HG02973 (cell line): ENCODE measurements around the gene NOP16.

Source experiments
- ATAC-seq: cut with Tn5 transposase; IDR thresholded peaks from one replicate; pipeline ENCODE4 v1.9.1; 2021; ENCODE audit warnings: moderate library complexity; ENCODE audit not compliant: unreplicated experiment

Gene NOP16

DNA sequence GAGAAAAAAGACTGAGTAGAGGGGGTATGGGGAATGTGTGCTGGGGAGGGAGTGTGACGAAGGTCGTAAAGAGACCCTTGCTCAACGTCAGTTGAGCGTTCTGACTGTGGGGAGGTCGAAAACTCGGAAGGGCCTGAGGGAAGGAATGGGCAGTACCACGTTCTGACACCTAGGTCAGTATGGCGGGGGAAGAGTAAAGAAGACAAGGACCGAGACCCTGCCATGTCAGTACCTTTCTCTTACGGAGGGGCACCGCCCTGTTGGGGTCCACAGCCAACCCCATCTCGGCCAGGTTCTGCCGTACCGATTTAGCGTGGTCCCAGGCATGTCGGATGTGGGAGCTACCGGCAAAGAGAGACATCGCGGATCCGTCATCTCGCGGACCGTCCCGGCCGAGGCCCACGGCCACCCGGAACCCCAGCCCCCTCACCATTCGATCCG lies 375 bp downstream of the NOP16 start:
- no peak for ATAC-seq

GRCh38 chr5:176387384-176387925 lies 943 bp downstream of the NOP16 start:
- no peak for ATAC-seq

GRCh38 chr5:176386491-176386890 lies 1.9 kb downstream of the NOP16 start:
- ATAC-seq = no peak

GRCh38 chr5:176384991-176385390 lies 3.4 kb downstream of the NOP16 start:
- ATAC-seq = no peak

DNA sequence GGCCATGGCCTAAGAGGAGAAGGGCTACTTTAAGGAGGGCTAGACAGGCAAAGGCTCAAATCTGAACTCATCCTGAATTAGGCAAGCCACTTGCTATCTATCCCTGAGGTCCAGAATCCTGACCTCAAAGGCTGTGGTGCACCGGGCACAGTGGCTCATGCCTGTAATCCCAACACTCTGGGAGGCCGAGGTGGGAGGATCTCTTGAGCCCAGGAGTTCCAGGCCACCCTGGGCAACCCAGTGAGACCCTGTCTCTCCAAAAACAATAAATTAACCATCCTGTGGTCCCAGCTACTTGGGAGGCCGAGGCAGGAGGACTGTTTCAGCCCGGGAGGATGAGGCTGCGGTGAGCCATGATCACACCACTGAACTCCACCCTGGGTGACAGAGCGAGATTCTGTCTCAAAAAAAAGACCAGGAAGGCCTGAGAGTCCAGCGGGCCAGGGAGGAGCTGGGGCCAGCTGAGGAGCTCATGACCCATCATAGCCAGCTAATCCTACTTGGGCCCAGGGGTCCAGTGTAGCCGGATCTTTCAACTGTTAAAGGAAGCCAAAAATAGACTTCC lies 4.0 kb downstream of the NOP16 start:
- ATAC-seq = no peak

GRCh38 chr5:176383961-176384360 lies 4.4 kb downstream of the NOP16 start:
- ATAC-seq = no peak

DNA sequence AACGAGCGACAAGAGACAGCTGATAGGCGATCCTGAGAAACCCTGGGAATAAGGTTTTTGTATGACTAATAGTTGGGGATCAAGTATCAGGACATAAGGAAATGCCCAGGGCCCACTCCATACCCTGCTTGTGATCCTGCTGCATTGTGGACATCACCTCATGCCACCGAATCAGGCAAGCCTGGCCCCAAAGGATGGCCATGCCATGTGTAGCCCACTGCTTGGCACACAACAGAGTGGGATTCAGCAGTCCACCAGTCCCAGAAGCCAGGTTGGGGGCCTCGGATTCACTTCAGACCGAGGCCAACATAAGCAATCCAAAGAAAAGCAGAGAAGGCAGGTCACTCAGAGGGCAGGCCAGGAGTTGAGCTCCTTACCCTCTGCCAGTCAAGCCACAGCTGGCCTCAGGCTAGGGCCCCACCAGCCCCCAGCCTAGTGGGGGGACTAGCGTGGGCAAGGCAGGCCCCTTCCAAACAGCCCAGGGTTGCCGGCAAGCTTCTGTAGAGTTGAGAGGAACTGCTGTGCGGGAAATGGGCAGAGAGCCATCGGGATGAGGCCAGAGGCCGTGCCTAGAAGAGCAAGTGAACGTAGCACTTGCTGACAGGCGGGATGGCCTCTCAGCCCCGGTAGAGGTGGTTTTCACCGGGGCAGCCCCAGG lies 5.0 kb downstream of the NOP16 start:
- ATAC-seq = no peak

- ATAC-seq = no peak
These were observed 5.7 kb downstream of the NOP16 start for GRCh38 chr5:176382721-176383120.

DNA sequence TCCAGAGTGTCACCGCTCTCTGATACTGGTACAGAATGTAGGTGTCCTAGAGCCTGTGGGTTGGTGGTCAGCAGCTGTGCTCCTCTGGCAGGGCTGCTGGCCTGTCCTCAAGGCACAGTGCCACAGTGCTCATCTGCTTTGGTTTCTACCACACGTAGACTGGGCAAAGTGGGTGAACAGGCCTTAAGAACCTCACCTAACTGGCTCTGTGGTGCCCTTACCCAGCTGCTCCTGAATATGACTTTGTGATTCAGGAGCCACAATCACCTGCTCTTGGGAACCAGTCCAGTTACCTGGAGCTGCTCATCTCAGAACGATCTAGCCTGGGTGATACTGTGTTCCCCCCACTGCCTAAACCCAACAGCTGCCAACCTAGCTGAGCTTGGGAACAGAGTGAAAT lies 6.4 kb downstream of the NOP16 start:
- ATAC-seq = no peak

GRCh38 chr5:176381423-176381822 lies 7.0 kb downstream of the NOP16 start:
- ATAC-seq = no peak

- no peak for ATAC-seq
These were observed 8.5 kb downstream of the NOP16 start for GRCh38 chr5:176379881-176380280.

DNA sequence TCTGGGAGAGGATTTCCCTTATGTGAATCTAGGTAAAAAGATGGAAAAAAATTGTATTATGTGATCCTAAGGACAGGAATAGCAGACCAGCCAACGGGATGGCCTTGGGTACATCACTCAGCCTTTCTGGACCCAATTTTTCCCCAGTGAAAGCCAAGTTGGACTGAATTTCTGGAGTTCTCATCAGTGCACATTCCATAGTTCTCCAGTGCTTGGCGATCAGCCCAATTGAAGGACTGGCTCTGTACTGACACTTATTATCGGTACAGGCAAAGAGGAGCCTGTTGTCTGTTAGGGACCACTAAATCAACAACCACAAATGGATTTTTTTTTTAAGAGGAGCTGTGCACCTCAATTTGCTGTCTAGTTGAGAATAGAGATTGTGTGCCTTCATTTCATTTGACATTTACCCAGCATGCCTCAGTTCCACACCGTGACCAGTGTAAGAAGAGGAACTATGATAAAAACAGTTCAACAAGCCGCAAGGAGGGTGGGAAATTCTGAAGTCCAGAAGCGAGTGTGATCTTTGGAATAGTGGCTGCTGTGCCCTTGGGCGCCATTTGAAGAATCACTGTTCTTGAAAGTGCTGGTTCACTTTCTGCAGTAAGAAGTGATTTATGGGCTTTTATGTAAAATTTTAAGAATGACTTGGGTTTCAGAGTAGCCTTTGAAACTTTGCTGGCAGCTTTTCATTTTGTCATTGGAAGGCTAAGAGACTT lies 15.1 kb downstream of the NOP16 start:
- no peak for ATAC-seq

GRCh38 chr5:176371621-176372539 lies 16.5 kb downstream of the NOP16 start:
- no peak for ATAC-seq

GRCh38 chr5:176369934-176370711 lies 18.3 kb downstream of the NOP16 start:
- ATAC-seq = no peak

- ATAC-seq = no peak
These were observed 19.7 kb downstream of the NOP16 start for GRCh38 chr5:176368726-176369125.

GRCh38 chr5:176366232-176366894 lies 22.0 kb downstream of the NOP16 start:
- ATAC-seq = no peak

GRCh38 chr5:176365351-176366231 lies 22.8 kb downstream of the NOP16 start, which contains the start of gene ARL10:
Gene ARL10, plus strand, starts transcription at chr5:176365487. Its CDS starts 77 bp downstream, at chr5:176365564.
- peak; percentile 35 for ATAC-seq

DNA sequence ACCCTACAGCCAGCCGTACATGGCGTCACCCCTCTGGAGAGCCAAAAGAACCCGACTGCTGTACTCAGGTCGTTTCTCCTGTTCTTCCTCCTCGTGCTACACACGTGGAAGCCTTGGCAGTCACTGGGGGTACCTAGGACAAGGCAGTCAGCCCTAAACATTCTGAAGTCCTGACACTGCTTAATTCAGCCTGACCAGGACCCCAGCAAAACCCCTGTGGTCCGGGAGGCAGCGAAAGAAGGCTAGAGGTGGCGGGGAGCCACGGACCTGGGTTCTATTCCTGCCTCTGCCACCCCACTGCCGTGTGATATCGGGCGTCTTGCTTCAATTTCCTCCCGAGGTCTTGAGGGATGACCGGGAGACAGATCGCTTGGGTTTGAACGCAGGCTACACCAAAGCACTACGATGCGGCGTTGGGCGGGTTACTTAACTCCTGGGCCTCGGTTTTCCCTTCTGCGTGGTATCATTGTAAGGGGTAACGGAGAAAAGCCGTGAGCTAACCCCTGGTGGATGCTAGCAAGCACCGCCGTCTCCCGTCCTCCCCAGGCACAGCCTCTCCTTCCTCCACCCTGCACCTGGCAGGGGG lies 23.5 kb downstream of the NOP16 start:
- ATAC-seq = no peak
